Measurements from ENCODE around the gene SHANK2.

DNA sequence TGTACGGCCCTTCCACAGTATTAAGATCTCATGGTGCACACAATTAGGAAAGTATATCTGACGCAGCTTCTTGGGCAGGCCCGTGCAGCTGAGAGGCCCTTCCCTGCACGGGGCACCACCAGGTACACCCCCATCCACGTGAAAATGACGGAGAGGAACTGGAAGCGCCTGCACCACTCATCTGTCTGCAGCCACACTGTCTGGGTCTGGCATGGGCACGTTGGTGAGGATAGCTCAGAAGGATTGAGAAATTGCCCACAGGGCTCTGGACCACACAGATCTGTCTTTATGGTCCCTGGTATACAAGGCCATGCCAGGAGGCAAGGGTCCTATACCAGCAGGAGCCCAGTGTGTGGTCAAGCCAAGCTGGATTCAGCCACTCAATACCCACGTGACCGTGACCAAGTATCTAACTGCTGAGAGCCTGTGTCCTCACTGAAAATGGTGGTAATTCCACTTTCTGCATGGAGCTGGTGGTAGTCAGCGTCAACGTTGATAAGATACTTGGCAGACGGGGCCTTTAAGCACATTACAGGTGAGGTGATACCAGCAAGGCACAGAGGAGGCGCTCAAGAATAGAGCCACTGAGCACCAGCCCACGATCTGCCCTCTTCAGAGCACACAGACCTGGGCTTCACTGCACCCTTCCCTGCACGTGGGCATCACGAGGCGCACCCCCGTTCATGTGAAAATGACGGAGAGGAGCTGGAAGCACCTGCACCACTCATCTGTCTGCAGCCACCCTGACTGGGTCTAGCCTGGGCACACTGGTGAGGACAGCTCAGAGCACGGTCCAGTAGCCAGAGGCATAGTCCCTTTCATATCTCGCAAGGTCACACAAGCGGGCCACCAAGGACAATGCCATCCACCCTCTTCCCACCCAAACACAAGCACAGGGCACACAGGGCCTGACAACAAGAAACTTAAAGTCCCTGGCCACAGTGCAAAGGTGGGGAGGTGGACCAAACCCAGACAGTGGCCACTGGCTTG, 28.4 kb downstream of the SHANK2 start:
- TF ChIP-seq CTCF (conservative IDR thresholded peaks at IDR 0.05; ENCODE audit: low read length): no peak
- TF ChIP-seq EZH2phosphoT487 (IDR thresholded peaks at IDR 0.05; ENCODE audit: borderline replicate concordance): no peak
